Measurements from ENCODE around the gene KIF20B. TPM values are rescaled to one million over a fixed set of nuclear protein-coding genes. Genes with fewer than 3 reads are reported as not detected.
"Not testable (repeated sequence)": the region's sequence is repeated elsewhere in the genome, so short reads cannot be mapped to it uniquely, and the experiment has no call there.

Gene KIF20B
- total and polyA plus RNA-seq, 9 donors = 5.6 to 11.8 (median 8.6) TPM

- Histone ChIP-seq H3K4me1 (ENCODE audit: control insufficient read depth, insufficient read depth, low read length) (no peaks in the 10 kb centered on the region), H3K27ac (ENCODE audit: low read length) (no peak overlapping the region), H3K36me3 (ENCODE audit: control insufficient read depth, insufficient read depth, low read length) (no peaks in the 10 kb centered on the region), H3K4me3 (ENCODE audit: low read length) (no peak overlapping the region), H3K9me3 (replicated peaks; ENCODE audit: control insufficient read depth, low read depth, low read length) (peaks cover 2% of the 10 kb centered on the region), H3K27me3 (ENCODE audit: control insufficient read depth, insufficient read depth, low read length) (no peaks in the 10 kb centered on the region)
- WGBS (ENCODE audit: insufficient coverage) = no CpG with 5 or more reads among the region's 2 CpGs
- no peak for DNase-seq
Measured at GRCh38 chr10:89798092-89798491, 96.7 kb downstream of the KIF20B start.

GRCh38 chr10:89799573-89799972 lies 98.2 kb downstream of the KIF20B start:
- Histone ChIP-seq H3K9me3 (replicated peaks; ENCODE audit: control insufficient read depth, low read depth, low read length) (peaks cover 2% of the 10 kb centered on the region), H3K27me3 (ENCODE audit: control insufficient read depth, insufficient read depth, low read length) (no peaks in the 10 kb centered on the region), H3K27ac (ENCODE audit: low read length) (no peak overlapping the region), H3K36me3 (ENCODE audit: control insufficient read depth, insufficient read depth, low read length) (no peaks in the 10 kb centered on the region), H3K4me1 (ENCODE audit: control insufficient read depth, insufficient read depth, low read length) (no peaks in the 10 kb centered on the region), H3K4me3 (ENCODE audit: low read length) (no peak overlapping the region)
- WGBS (ENCODE audit: insufficient coverage) = no CpG with 5 or more reads among the region's 2 CpGs
- no peak for DNase-seq

- Histone ChIP-seq H3K27ac (ENCODE audit: low read length) (no peak overlapping the region), H3K4me3 (ENCODE audit: low read length) (no peak overlapping the region), H3K9me3 (replicated peaks; ENCODE audit: control insufficient read depth, low read depth, low read length) (no peaks in the 10 kb centered on the region), H3K27me3 (ENCODE audit: control insufficient read depth, insufficient read depth, low read length) (no peaks in the 10 kb centered on the region), H3K4me1 (ENCODE audit: control insufficient read depth, insufficient read depth, low read length) (no peaks in the 10 kb centered on the region), H3K36me3 (ENCODE audit: control insufficient read depth, insufficient read depth, low read length) (no peaks in the 10 kb centered on the region)
- DNase-seq = no peak
- no CpG with 5 or more reads among the region's 2 CpGs for WGBS (ENCODE audit: insufficient coverage)
Measured at GRCh38 chr10:89805599-89806013, 104.2 kb downstream of the KIF20B start.

GRCh38 chr10:89808842-89809241 lies 107.5 kb downstream of the KIF20B start:
- DNase-seq = peak; percentile 22
- no peak overlapping the region for H3K27ac ChIP-seq (ENCODE audit: low read length)
- no peaks in the 10 kb centered on the region for H3K9me3 ChIP-seq (replicated peaks; ENCODE audit: control insufficient read depth, low read depth, low read length)
- H3K27me3 ChIP-seq (ENCODE audit: control insufficient read depth, insufficient read depth, low read length) = no peaks in the 10 kb centered on the region
- 38% methylated on average over 2 of the region's 2 CpGs for WGBS (ENCODE audit: insufficient coverage)
- no peak overlapping the region for H3K4me3 ChIP-seq (ENCODE audit: low read length)
- no peaks in the 10 kb centered on the region for H3K36me3 ChIP-seq (ENCODE audit: control insufficient read depth, insufficient read depth, low read length)
- no peaks in the 10 kb centered on the region for H3K4me1 ChIP-seq (ENCODE audit: control insufficient read depth, insufficient read depth, low read length)

GRCh38 chr10:89809766-89810165 lies 108.4 kb downstream of the KIF20B start:
- 56% methylated on average over 3 of the region's 4 CpGs for WGBS (ENCODE audit: insufficient coverage)
- Histone ChIP-seq H3K9me3 (replicated peaks; ENCODE audit: control insufficient read depth, low read depth, low read length) (no peaks in the 10 kb centered on the region), H3K4me3 (ENCODE audit: low read length) (no peak overlapping the region), H3K4me1 (ENCODE audit: control insufficient read depth, insufficient read depth, low read length) (no peaks in the 10 kb centered on the region), H3K27me3 (ENCODE audit: control insufficient read depth, insufficient read depth, low read length) (no peaks in the 10 kb centered on the region), H3K36me3 (ENCODE audit: control insufficient read depth, insufficient read depth, low read length) (no peaks in the 10 kb centered on the region), H3K27ac (ENCODE audit: low read length) (no peak overlapping the region)
- DNase-seq = no peak

- Histone ChIP-seq H3K4me3 (ENCODE audit: low read length) (no peak overlapping the region), H3K27ac (ENCODE audit: low read length) (no peak overlapping the region), H3K36me3 (ENCODE audit: control insufficient read depth, insufficient read depth, low read length) (no peaks in the 10 kb centered on the region), H3K9me3 (replicated peaks; ENCODE audit: control insufficient read depth, low read depth, low read length) (no peaks in the 10 kb centered on the region), H3K4me1 (ENCODE audit: control insufficient read depth, insufficient read depth, low read length) (no peaks in the 10 kb centered on the region), H3K27me3 (ENCODE audit: control insufficient read depth, insufficient read depth, low read length) (no peaks in the 10 kb centered on the region)
- DNase-seq = no peak
- WGBS (ENCODE audit: insufficient coverage) = 73% methylated on average over 1 of the region's 4 CpGs
Measured at GRCh38 chr10:89810908-89811525, 109.6 kb downstream of the KIF20B start.

DNA sequence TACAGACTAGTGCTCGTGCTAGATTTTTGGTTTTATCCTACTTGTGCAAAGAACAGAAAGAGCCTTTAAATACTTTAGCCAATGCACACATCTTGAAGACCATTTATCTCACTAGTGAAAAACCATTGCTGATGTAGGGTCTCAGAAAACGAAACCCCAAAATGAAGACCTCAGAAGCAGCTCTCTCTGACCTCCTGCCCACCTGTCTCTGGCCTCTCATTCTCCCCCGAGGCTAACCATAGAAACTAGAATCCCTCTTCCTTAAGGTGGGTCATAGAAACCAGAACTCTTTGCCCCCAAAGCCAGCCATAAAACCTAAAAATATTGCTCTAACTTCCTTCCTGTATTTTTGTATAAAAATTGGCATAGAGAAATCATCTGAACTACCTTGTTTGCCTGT lies 112.2 kb downstream of the KIF20B start:
- no peaks in the 10 kb centered on the region for H3K27me3 ChIP-seq (ENCODE audit: control insufficient read depth, insufficient read depth, low read length)
- no peak for DNase-seq
- H3K36me3 ChIP-seq (ENCODE audit: control insufficient read depth, insufficient read depth, low read length) = no peaks in the 10 kb centered on the region
- H3K4me1 ChIP-seq (ENCODE audit: control insufficient read depth, insufficient read depth, low read length) = no peaks in the 10 kb centered on the region
- H3K4me3 ChIP-seq (ENCODE audit: low read length) = no peak overlapping the region
- no peak overlapping the region for H3K27ac ChIP-seq (ENCODE audit: low read length)
- H3K9me3 ChIP-seq (replicated peaks; ENCODE audit: control insufficient read depth, low read depth, low read length) = no peaks in the 10 kb centered on the region
- 50% methylated on average over 2 of the region's 3 CpGs for WGBS (ENCODE audit: insufficient coverage)

GRCh38 chr10:89814278-89814677 lies 112.9 kb downstream of the KIF20B start:
- Histone ChIP-seq H3K27me3 (ENCODE audit: control insufficient read depth, insufficient read depth, low read length) (no peaks in the 10 kb centered on the region), H3K4me3 (ENCODE audit: low read length) (no peak overlapping the region), H3K36me3 (ENCODE audit: control insufficient read depth, insufficient read depth, low read length) (no peaks in the 10 kb centered on the region), H3K27ac (ENCODE audit: low read length) (no peak overlapping the region), H3K9me3 (replicated peaks; ENCODE audit: control insufficient read depth, low read depth, low read length) (no peaks in the 10 kb centered on the region), H3K4me1 (ENCODE audit: control insufficient read depth, insufficient read depth, low read length) (no peaks in the 10 kb centered on the region)
- DNase-seq = no peak
- no CpG with 5 or more reads among the region's 1 CpG for WGBS (ENCODE audit: insufficient coverage)

DNA sequence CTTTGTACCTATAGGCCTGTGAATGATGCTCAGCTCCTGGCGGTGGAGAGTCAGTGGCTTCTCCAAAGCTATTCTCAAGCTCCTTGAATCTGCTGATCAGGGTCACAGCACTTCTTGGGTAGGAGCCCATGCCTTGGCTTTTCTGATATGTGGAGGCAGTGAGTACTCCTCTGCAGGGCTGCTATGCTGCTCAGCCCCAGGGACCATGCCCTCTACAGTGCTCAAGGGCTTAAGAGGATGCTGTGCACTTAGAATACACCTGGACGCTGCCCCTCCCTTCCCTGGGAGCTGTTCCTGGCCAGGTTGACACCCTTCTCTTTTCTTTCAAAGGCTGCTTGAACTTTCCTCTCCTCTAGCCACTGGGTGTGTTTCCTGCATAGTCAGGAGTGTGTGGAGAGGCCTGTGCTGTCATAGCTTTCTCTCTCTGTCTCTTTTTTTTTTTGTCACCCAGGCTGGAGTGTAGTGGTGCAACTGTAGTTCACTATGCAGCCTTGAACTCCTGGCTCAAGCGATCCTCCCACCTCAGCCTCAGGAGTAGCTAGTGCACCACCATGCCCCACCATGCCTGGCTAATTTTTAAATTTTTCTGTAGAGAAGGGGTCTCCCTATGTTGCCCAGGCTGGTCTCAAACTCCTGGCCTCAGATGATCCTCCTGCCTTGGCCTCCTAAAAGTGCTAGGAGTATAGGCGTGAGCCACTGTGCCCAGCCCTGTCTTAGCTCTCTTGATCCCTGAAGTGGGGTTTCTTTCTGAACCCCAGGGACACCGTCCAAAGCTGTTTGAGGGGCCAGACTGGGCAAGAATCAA lies 113.9 kb downstream of the KIF20B start:
- H3K36me3 ChIP-seq (ENCODE audit: control insufficient read depth, insufficient read depth, low read length) = no peaks in the 10 kb centered on the region
- 57% methylated on average over 1 of the region's 5 CpGs for WGBS (ENCODE audit: insufficient coverage)
- no peaks in the 10 kb centered on the region for H3K9me3 ChIP-seq (replicated peaks; ENCODE audit: control insufficient read depth, low read depth, low read length)
- H3K4me3 ChIP-seq (ENCODE audit: low read length) = no peak overlapping the region
- no peaks in the 10 kb centered on the region for H3K4me1 ChIP-seq (ENCODE audit: control insufficient read depth, insufficient read depth, low read length)
- H3K27ac ChIP-seq (ENCODE audit: low read length) = no peak overlapping the region
- H3K27me3 ChIP-seq (ENCODE audit: control insufficient read depth, insufficient read depth, low read length) = no peaks in the 10 kb centered on the region
- no peak for DNase-seq

DNA sequence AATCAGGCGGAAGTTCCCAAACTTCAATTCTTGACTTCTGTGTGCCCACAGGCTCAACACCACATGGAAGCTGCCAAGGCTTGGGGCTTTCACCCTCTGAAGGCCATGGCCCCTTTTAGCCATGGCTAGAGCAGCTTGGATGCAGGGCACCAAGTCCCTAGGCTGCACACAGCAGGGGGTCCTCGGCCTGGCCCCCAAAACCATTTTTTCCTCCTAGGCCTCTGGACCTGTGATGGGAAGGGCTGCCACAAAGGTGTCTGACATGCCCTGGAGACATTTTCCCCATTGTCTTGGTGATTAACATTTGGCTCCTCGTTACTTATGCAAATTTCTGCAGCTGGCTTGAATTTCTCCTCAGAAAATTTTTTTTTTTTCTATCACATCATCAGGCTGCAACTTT lies 117.6 kb downstream of the KIF20B start:
- not testable (repeated sequence) for H3K27ac ChIP-seq (ENCODE audit: low read length); DNase-seq; H3K36me3 ChIP-seq (ENCODE audit: control insufficient read depth, insufficient read depth, low read length); H3K4me1 ChIP-seq (ENCODE audit: control insufficient read depth, insufficient read depth, low read length); H3K27me3 ChIP-seq (ENCODE audit: control insufficient read depth, insufficient read depth, low read length); H3K9me3 ChIP-seq (replicated peaks; ENCODE audit: control insufficient read depth, low read depth, low read length); H3K4me3 ChIP-seq (ENCODE audit: low read length)
- 80% methylated on average over 3 of the region's 3 CpGs for WGBS (ENCODE audit: insufficient coverage)

Data from muscle of leg (tissue), 11 donors.